HEK293 (cell line): ENCODE measurements around the gene MPHOSPH9.

Experiments
- GLIS2 ChIP-seq: fragments of 450-650 bp; formaldehyde crosslinking; IDR thresholded peaks from 2 replicates; pipeline ENCODE4 v1.5.1; 2016; ENCODE audit warnings: missing biosample characterization, missing genetic modification characterization
- PRDM2 ChIP-seq: fragments of 450-650 bp; formaldehyde crosslinking; IDR thresholded peaks from 2 replicates; pipeline ENCODE4 v1.5.1; 2016; ENCODE audit warnings: missing biosample characterization, missing genetic modification characterization, borderline replicate concordance
- PRDM6 ChIP-seq: fragments of 450-650 bp; formaldehyde crosslinking; IDR thresholded peaks from 2 replicates; pipeline ENCODE4 v1.5.1; 2017; ENCODE audit warnings: missing biosample characterization, missing genetic modification characterization
- RBAK ChIP-seq: fragments of 450-650 bp; formaldehyde crosslinking; IDR thresholded peaks from 2 replicates; pipeline ENCODE4 v1.5.1; 2016; ENCODE audit warnings: missing biosample characterization, missing genetic modification characterization
- SCRT2 ChIP-seq: fragments of 450-650 bp; formaldehyde crosslinking; IDR thresholded peaks from 2 replicates; pipeline ENCODE4 v1.5.1; 2016; ENCODE audit warnings: missing biosample characterization, missing genetic modification characterization
- SP2 ChIP-seq: fragments of 450-650 bp; formaldehyde crosslinking; IDR thresholded peaks from 2 replicates; pipeline ENCODE4 v1.5.1; 2016; ENCODE audit warnings: missing biosample characterization, missing genetic modification characterization
- SP3 ChIP-seq: fragments of 450-650 bp; formaldehyde crosslinking; IDR thresholded peaks from 2 replicates; pipeline ENCODE4 v1.5.1; 2016; ENCODE audit warnings: missing biosample characterization, missing genetic modification characterization
- YY1 ChIP-seq: fragments of 450-650 bp; formaldehyde crosslinking; IDR thresholded peaks from 2 replicates; pipeline ENCODE4 v1.5.1; 2018; ENCODE audit warnings: missing biosample characterization, missing genetic modification characterization
- ZBTB1 ChIP-seq: fragments of 450-650 bp; formaldehyde crosslinking; IDR thresholded peaks from 2 replicates; pipeline ENCODE4 v1.5.1; 2016; ENCODE audit warnings: missing biosample characterization, missing genetic modification characterization
- ZBTB20 ChIP-seq: fragments of 450-650 bp; formaldehyde crosslinking; IDR thresholded peaks from 2 replicates; pipeline ENCODE4 v1.5.1; 2016; ENCODE audit warnings: missing biosample characterization, missing genetic modification characterization
- ZFHX2 ChIP-seq: fragments of 450-650 bp; formaldehyde crosslinking; conservative IDR thresholded peaks from 2 replicates; pipeline ENCODE4 v1.5.1; 2016; ENCODE audit warnings: missing biosample characterization, missing genetic modification characterization
- ZFP37 ChIP-seq: fragments of 450-650 bp; formaldehyde crosslinking; IDR thresholded peaks from 2 replicates; pipeline ENCODE4 v1.5.1; 2016; ENCODE audit warnings: missing biosample characterization, missing genetic modification characterization
- ZFP69B ChIP-seq: fragments of 450-650 bp; formaldehyde crosslinking; IDR thresholded peaks from 2 replicates; pipeline ENCODE4 v1.5.1; 2016; ENCODE audit warnings: missing biosample characterization, missing genetic modification characterization
- ZNF132 ChIP-seq: fragments of 450-650 bp; formaldehyde crosslinking; IDR thresholded peaks from 2 replicates; pipeline ENCODE4 v1.5.1; 2017; ENCODE audit warnings: missing biosample characterization, missing genetic modification characterization, borderline replicate concordance
- ZNF138 ChIP-seq: fragments of 450-650 bp; formaldehyde crosslinking; IDR thresholded peaks from 2 replicates; pipeline ENCODE4 v1.5.1; 2016; ENCODE audit warnings: missing biosample characterization, missing genetic modification characterization, borderline replicate concordance
- ZNF202 ChIP-seq: fragments of 450-650 bp; formaldehyde crosslinking; IDR thresholded peaks from 2 replicates; pipeline ENCODE4 v1.5.1; 2016; ENCODE audit warnings: missing biosample characterization, missing genetic modification characterization, borderline replicate concordance
- ZNF23 ChIP-seq: fragments of 450-650 bp; formaldehyde crosslinking; IDR thresholded peaks from 2 replicates; pipeline ENCODE4 v1.5.1; 2016; ENCODE audit warnings: missing biosample characterization, missing genetic modification characterization, borderline replicate concordance
- ZNF239 ChIP-seq: fragments of 450-650 bp; formaldehyde crosslinking; IDR thresholded peaks from 2 replicates; pipeline ENCODE4 v1.5.1; 2016; ENCODE audit warnings: missing biosample characterization, missing genetic modification characterization
- ZNF37A ChIP-seq: fragments of 450-650 bp; IDR thresholded peaks from 2 replicates; pipeline ENCODE4 v1.5.1; 2018; ENCODE audit warnings: missing biosample characterization, missing genetic modification characterization
- ZNF433 ChIP-seq: fragments of 450-650 bp; formaldehyde crosslinking; IDR thresholded peaks from 2 replicates; pipeline ENCODE4 v1.5.1; 2016; ENCODE audit warnings: missing biosample characterization, missing genetic modification characterization, low read depth
- ZNF449 ChIP-seq: fragments of 450-650 bp; formaldehyde crosslinking; IDR thresholded peaks from 2 replicates; pipeline ENCODE4 v1.5.1; 2017; ENCODE audit warnings: missing biosample characterization, mild to moderate bottlenecking, missing genetic modification characterization, moderate library complexity
- ZNF571 ChIP-seq: fragments of 450-650 bp; formaldehyde crosslinking; IDR thresholded peaks from 2 replicates; pipeline ENCODE4 v1.5.0; 2017; ENCODE audit warnings: missing biosample characterization, missing genetic modification characterization
- ZNF600 ChIP-seq: fragments of 450-650 bp; formaldehyde crosslinking; IDR thresholded peaks from 2 replicates; pipeline ENCODE4 v1.5.1; 2016; ENCODE audit warnings: missing biosample characterization, missing genetic modification characterization
- ZNF624 ChIP-seq: fragments of 450-650 bp; formaldehyde crosslinking; IDR thresholded peaks from 2 replicates; pipeline ENCODE4 v1.5.1; 2017; ENCODE audit warnings: missing biosample characterization, missing genetic modification characterization
- ZNF677 ChIP-seq: fragments of 450-650 bp; IDR thresholded peaks from 2 replicates; pipeline ENCODE4 v1.5.0; 2018; ENCODE audit warnings: missing biosample characterization, mild to moderate bottlenecking, missing genetic modification characterization, moderate library complexity
- ZNF785 ChIP-seq: fragments of 450-650 bp; formaldehyde crosslinking; IDR thresholded peaks from 2 replicates; pipeline ENCODE4 v1.5.1; 2016; ENCODE audit warnings: missing biosample characterization, missing genetic modification characterization
- TF ChIP-seq, protein P1 (sequence below): fragments of 450-650 bp; formaldehyde crosslinking; IDR thresholded peaks from 2 replicates; pipeline ENCODE4 v1.5.1; 2016; ENCODE audit warnings: missing biosample characterization, missing genetic modification characterization
- TF ChIP-seq, protein P2 (sequence below): fragments of 450-650 bp; formaldehyde crosslinking; IDR thresholded peaks from 2 replicates; pipeline ENCODE4 v1.5.1; 2016; ENCODE audit warnings: missing biosample characterization, missing genetic modification characterization

Gene MPHOSPH9

GRCh38 chr12:123265851-123266678 is 33.1 kb upstream of the MPHOSPH9 start (continued):
- TF ChIP-seq PRDM2 (tag by site-specific recombination) (no peak), SP3 (tag by site-specific recombination) (no peak), ZNF785 (no peak), ZNF433 (tag by site-specific recombination) (no peak), ZNF37A (tag by site-specific recombination) (no peak), SCRT2 (tag by site-specific recombination) (no peak), RBAK (no peak), ZFHX2 (tag by site-specific recombination) (peak; percentile 4), ZNF600 (tag by site-specific recombination) (peak; percentile 93), ZNF571 (no peak), ZNF202 (peak; percentile 35; the same call in 1 of the 2 replicates), ZNF132 (tag by site-specific recombination) (no peak), ZNF23 (tag by site-specific recombination) (no peak), YY1 (tag by site-specific recombination) (no peak), ZNF449 (tag by site-specific recombination) (peak; percentile 66; the same call in 1 of the 2 replicates), ZBTB1 (tag by site-specific recombination) (no peak), SP2 (tag by site-specific recombination) (peak; percentile 18; the same call in 1 of the 2 replicates), PRDM6 (tag by site-specific recombination) (no peak), ZFP69B (tag by site-specific recombination) (no peak), ZNF677 (no peak), ZBTB20 (tag by site-specific recombination) (no peak), ZNF624 (no peak), ZNF239 (no peak), GLIS2 (tag by site-specific recombination) (peak; percentile 15; the same call in 1 of the 2 replicates), ZFP37 (tag by site-specific recombination) (no peak), ZNF138 (no peak)
- TF ChIP-seq, protein P1, sequence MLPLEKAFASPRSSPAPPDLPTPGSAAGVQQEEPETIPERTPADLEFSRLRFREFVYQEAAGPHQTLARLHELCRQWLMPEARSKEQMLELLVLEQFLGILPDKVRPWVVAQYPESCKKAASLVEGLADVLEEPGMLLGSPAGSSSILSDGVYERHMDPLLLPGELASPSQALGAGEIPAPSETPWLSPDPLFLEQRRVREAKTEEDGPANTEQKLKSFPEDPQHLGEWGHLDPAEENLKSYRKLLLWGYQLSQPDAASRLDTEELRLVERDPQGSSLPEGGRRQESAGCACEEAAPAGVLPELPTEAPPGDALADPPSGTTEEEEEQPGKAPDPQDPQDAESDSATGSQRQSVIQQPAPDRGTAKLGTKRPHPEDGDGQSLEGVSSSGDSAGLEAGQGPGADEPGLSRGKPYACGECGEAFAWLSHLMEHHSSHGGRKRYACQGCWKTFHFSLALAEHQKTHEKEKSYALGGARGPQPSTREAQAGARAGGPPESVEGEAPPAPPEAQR (tag by site-specific recombination): no peak
- TF ChIP-seq, protein P2, sequence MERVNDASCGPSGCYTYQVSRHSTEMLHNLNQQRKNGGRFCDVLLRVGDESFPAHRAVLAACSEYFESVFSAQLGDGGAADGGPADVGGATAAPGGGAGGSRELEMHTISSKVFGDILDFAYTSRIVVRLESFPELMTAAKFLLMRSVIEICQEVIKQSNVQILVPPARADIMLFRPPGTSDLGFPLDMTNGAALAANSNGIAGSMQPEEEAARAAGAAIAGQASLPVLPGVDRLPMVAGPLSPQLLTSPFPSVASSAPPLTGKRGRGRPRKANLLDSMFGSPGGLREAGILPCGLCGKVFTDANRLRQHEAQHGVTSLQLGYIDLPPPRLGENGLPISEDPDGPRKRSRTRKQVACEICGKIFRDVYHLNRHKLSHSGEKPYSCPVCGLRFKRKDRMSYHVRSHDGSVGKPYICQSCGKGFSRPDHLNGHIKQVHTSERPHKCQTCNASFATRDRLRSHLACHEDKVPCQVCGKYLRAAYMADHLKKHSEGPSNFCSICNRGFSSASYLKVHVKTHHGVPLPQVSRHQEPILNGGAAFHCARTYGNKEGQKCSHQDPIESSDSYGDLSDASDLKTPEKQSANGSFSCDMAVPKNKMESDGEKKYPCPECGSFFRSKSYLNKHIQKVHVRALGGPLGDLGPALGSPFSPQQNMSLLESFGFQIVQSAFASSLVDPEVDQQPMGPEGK: no peak
